Stomach smooth muscle (tissue), 2 donors: ENCODE measurements around the gene ZFPM1.
A peak's percentile ranks its signal among the peaks of the same experiment; 100 is the strongest.

Source experiments
- H3K27ac ChIP-seq: one replicate; pipeline ENCODE4 v1.7.0; 2013; ENCODE audit warnings: mild to moderate bottlenecking, low read length, inconsistent platforms
- H3K27me3 ChIP-seq, 2 donors: one replicate each; pipeline ENCODE4 v1.7.0; 2013; ENCODE audit warnings: low read length in 2 of 2; ENCODE audit not compliant: insufficient read depth in 2 of 2, control insufficient read depth in 1 of 2
- H3K36me3 ChIP-seq, 2 donors: one replicate each; pipeline ENCODE4 v1.7.0; 2013; ENCODE audit warnings: low read length in 2 of 2; ENCODE audit not compliant: control insufficient read depth in 2 of 2, insufficient read depth in 2 of 2
- H3K4me1 ChIP-seq: one replicate; pipeline ENCODE4 v1.7.0; 2013; ENCODE audit warnings: low read length; ENCODE audit not compliant: control insufficient read depth, insufficient read depth
- H3K4me3 ChIP-seq, 2 donors: one replicate each; pipeline ENCODE4 v1.7.0; 2013; ENCODE audit warnings: low read length in 2 of 2
- H3K9ac ChIP-seq, 2 donors: one replicate each; pipeline ENCODE4 v1.7.0; 2013; ENCODE audit warnings: low read length in 2 of 2, mild to moderate bottlenecking in 1 of 2
- H3K9me3 ChIP-seq, 2 donors: one replicate each; pipeline ENCODE4 v1.7.0; 2013; ENCODE audit warnings: low read length in 2 of 2; ENCODE audit not compliant: control insufficient read depth in 2 of 2
- donor health status: healthy.
- donor health status: Pancreatic carcinoma.

Gene ZFPM1

GRCh38 chr16:88552815-88553214, 99.7 kb downstream of the ZFPM1 start:
- H3K9me3 ChIP-seq: no peaks in the 10 kb centered on the region
- no peak overlapping the region for H3K4me3 ChIP-seq
- no peaks in the 10 kb centered on the region for H3K36me3 ChIP-seq
- H3K27ac ChIP-seq: no peak overlapping the region
- H3K27me3 ChIP-seq: peaks cover 19% of the 10 kb centered on the region in 2 donors
- H3K9ac ChIP-seq: no peak overlapping the region
- H3K4me1 ChIP-seq: no peaks in the 10 kb centered on the region

GRCh38 chr16:88553739-88554138, 100.7 kb downstream of the ZFPM1 start:
- no peaks in the 10 kb centered on the region for H3K9me3 ChIP-seq

GRCh38 chr16:88554711-88555264, 101.7 kb downstream of the ZFPM1 start:
- H3K9me3 ChIP-seq: no peaks in the 10 kb centered on the region
- H3K27me3 ChIP-seq: peaks cover 22 to 23% of the 10 kb centered on the region in 2 donors
- no peak overlapping the region for H3K9ac ChIP-seq
- H3K4me3 ChIP-seq: no peak overlapping the region
- H3K4me1 ChIP-seq: peaks cover 6% of the 10 kb centered on the region
- no peaks in the 10 kb centered on the region for H3K36me3 ChIP-seq
- no peak overlapping the region for H3K27ac ChIP-seq

More at GRCh38 chr16:88553739-88554138, 100.7 kb downstream of the ZFPM1 start:
- Histone ChIP-seq H3K27me3 (peaks cover 19 to 22% of the 10 kb centered on the region in 2 donors), H3K27ac (no peak overlapping the region), H3K4me3 (no peak overlapping the region), H3K36me3 (no peaks in the 10 kb centered on the region), H3K4me1 (peaks cover under 1% of the 10 kb centered on the region), H3K9ac (no peak overlapping the region)

- Histone ChIP-seq H3K27me3 (peaks cover 22 to 24% of the 10 kb centered on the region in 2 donors), H3K36me3 (no peaks in the 10 kb centered on the region), H3K4me3 (no peak overlapping the region), H3K9me3 (no peaks in the 10 kb centered on the region), H3K4me1 (peaks cover 6% of the 10 kb centered on the region), H3K27ac (no peak overlapping the region), H3K9ac (no peak overlapping the region)
Observed at GRCh38 chr16:88556294-88556988, 103.4 kb downstream of the ZFPM1 start.

GRCh38 chr16:88558457-88559442, 105.7 kb downstream of the ZFPM1 start:
- H3K4me1 ChIP-seq: peaks cover 10% of the 10 kb centered on the region
- no peak overlapping the region for H3K4me3 ChIP-seq
- H3K27ac ChIP-seq: no peak overlapping the region
- H3K9me3 ChIP-seq: no peaks in the 10 kb centered on the region
- H3K27me3 ChIP-seq: peaks cover 17% of the 10 kb centered on the region in 2 donors
- H3K9ac ChIP-seq: no peak overlapping the region
- no peaks in the 10 kb centered on the region for H3K36me3 ChIP-seq

- H3K36me3 ChIP-seq: no peaks in the 10 kb centered on the region
- peaks cover 12 to 17% of the 10 kb centered on the region in 2 donors for H3K27me3 ChIP-seq
- H3K27ac ChIP-seq: no peak overlapping the region
- H3K4me1 ChIP-seq: peaks cover 10% of the 10 kb centered on the region
- H3K9me3 ChIP-seq: no peaks in the 10 kb centered on the region
- H3K4me3 ChIP-seq: no peak overlapping the region
- H3K9ac ChIP-seq: no peak overlapping the region
Observed at GRCh38 chr16:88560714-88561484, 107.8 kb downstream of the ZFPM1 start.

GRCh38 chr16:88561485-88562359, 108.6 kb downstream of the ZFPM1 start:
- Histone ChIP-seq H3K4me1 (peaks cover 10% of the 10 kb centered on the region), H3K9ac (peak overlapping the region; percentile 47 to 64), H3K4me3 (peak overlapping the region; percentile 64 to 66), H3K36me3 (no peaks in the 10 kb centered on the region), H3K9me3 (no peaks in the 10 kb centered on the region), H3K27ac (no peak overlapping the region), H3K27me3 (peaks cover 10 to 14% of the 10 kb centered on the region in 2 donors)

- Histone ChIP-seq H3K4me3 (no peak overlapping the region), H3K27me3 (no peaks in the 10 kb centered on the region), H3K36me3 (no peaks in the 10 kb centered on the region), H3K4me1 (peaks cover 16% of the 10 kb centered on the region), H3K9ac (no peak overlapping the region), H3K9me3 (no peaks in the 10 kb centered on the region), H3K27ac (no peak overlapping the region)
Observed at GRCh38 chr16:88566158-88566557, 113.1 kb downstream of the ZFPM1 start.

GRCh38 chr16:88568710-88569613, 115.9 kb downstream of the ZFPM1 start:
- no peaks in the 10 kb centered on the region for H3K9me3 ChIP-seq
- H3K9ac ChIP-seq: peak overlapping the region; percentile 79 to 80
- H3K4me1 ChIP-seq: peaks cover 17% of the 10 kb centered on the region
- no peaks in the 10 kb centered on the region for H3K27me3 ChIP-seq
- H3K4me3 ChIP-seq: peak overlapping the region; percentile 63 to 80
- H3K27ac ChIP-seq: no peak overlapping the region
- peaks cover 3 to 4% of the 10 kb centered on the region in 2 donors for H3K36me3 ChIP-seq
